Sigmoid colon (tissue), 7 donors: ENCODE measurements around the gene PLEKHG3. TPM values are rescaled to one million over a fixed set of nuclear protein-coding genes. Genes with fewer than 3 reads are reported as not detected.

Experiments used
- DNase-seq: peaks from one replicate; pipeline ENCODE4 v3.0.0-alpha.2; 2019
- H3K27ac ChIP-seq, 4 donors: fragments of 200-600 bp; sonication (generic); one replicate each; pipeline ENCODE4 v1.5.1; 2016 to 2019; ENCODE audit warnings: mild to moderate bottlenecking in 1 of 4
- H3K27me3 ChIP-seq, 3 donors: fragments of 200-600 bp; sonication (generic); one replicate each; pipeline ENCODE4 v1.5.1; 2019; ENCODE audit warnings: mild to moderate bottlenecking in 1 of 3
- H3K36me3 ChIP-seq, 4 donors: fragments of 200-600 bp; sonication (generic); one replicate each; pipeline ENCODE4 v1.5.1; 2016 to 2019
- H3K4me1 ChIP-seq, 4 donors: fragments of 200-600 bp; sonication (generic); one replicate each; pipeline ENCODE4 v1.5.1; 2017 to 2019
- H3K4me3 ChIP-seq, 4 donors: fragments of 200-600 bp; sonication (generic); one replicate each; pipeline ENCODE4 v1.5.1; 2017 to 2019; ENCODE audit warnings: mild to moderate bottlenecking in 2 of 4, moderate library complexity in 1 of 4
- H3K9me3 ChIP-seq, 4 donors: fragments of 200-600 bp in 3 of 4; sonication (generic) in 3 of 4; one replicate each; pipeline versions ENCODE4 v1.5.1 to v1.6.1; 2013 to 2019
- CTCF ChIP-seq, 4 experiments: fragments of 450-650 bp in 3 of 4; fragments of 200-600 bp in 1 of 4; IDR thresholded peaks; one replicate each; pipeline ENCODE4 v1.5.1; 2016 to 2019; ENCODE audit warnings: antibody characterized with exemption in 4 of 4, mild to moderate bottlenecking in 3 of 4, moderate library complexity in 2 of 4
- EP300 ChIP-seq, 4 donors: sonication (generic); formaldehyde crosslinking; IDR thresholded peaks; one replicate each; pipeline ENCODE4 v1.6.1; 2017; ENCODE audit warnings: antibody characterized with exemption in 4 of 4
- POLR2A ChIP-seq, 2 donors: fragments of 450-650 bp; IDR thresholded peaks; one replicate each; pipeline ENCODE4 v1.6.1; 2016; ENCODE audit warnings: antibody characterized with exemption in 2 of 2, mild to moderate bottlenecking in 2 of 2, moderate library complexity in 2 of 2
- POLR2AphosphoS5 ChIP-seq, 4 donors: sonication (generic); formaldehyde crosslinking; IDR thresholded peaks; one replicate each; pipeline ENCODE4 v1.6.1; 2017; ENCODE audit warnings: antibody characterized with exemption in 4 of 4
- WGBS, 2 donors: extraction: QIAGEN DNeasy Blood & Tissue Kit; methylation state at CpG; one replicate each; pipeline ENCODE4 v1.1.7; 2013; 5-methylcytosine and 5-hydroxymethylcytosine counted together
- intact Hi-C: fragments of 100-400 bp; cut with DNase I; formaldehyde crosslinking; loops from one replicate; pipeline ENCODE4 v1.15.1; 2023
- polyA plus RNA-seq, 3 donors: library from polyadenylated mRNA; stranded (reverse); fragments of 200-250 nt; gene quantifications; one replicate each; pipeline ENCODE4 v1.2.3, GENCODE V29; 2013
- total RNA-seq, 4 donors: library from RNA; depleted of rRNA; stranded (reverse); fragments of >200 nt; gene quantifications; one replicate each; pipeline ENCODE4 v1.1.0, GENCODE V29; 2016
- donor health status: healthy with polysubstance abuse.
- donor health status: Bipolar disorder and iron deficiency.
- donor health status: healthy.

PLEKHG3 gene
- total and polyA plus RNA-seq, 7 donors: 16.9 to 67.9 (median 34.4) TPM

GRCh38 chr14:64754685-64755084 is 50.5 kb downstream of the PLEKHG3 start:
- 50 to 82% methylated on average over 5 of the region's 5 CpGs for WGBS, 2 donors

DNA sequence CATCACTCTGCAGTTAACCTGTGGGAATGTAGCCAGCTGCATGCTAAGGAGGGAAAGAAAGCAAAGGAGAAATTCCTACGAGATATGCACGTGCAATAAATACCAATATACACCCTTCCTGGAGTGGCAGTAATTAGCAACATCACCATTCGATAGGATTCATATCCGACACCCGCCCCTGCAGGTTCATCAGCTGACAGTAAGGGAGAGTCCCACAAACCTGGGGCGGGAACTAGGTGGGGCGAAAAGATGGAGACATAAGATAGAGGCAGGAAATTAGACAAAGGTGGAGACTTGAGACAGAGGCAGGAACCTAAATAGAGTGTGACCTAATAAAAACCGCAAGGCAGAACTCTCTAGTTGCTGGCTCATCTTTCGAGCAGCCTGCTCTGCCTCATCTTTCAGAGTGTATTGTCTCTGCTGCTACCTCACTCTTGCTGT is 51.6 kb downstream of the PLEKHG3 start:
- H3K27me3 ChIP-seq: no peaks in the 10 kb centered on the region
- DNase-seq: no peak
- 14 to 59% methylated on average over 9 of the region's 9 CpGs for WGBS, 2 donors

More at GRCh38 chr14:64754685-64755084, 50.5 kb downstream of the PLEKHG3 start:
- Histone ChIP-seq H3K36me3 (peaks cover 0 to 5% (median 1%) of the 10 kb centered on the region in 4 donors), H3K27ac (no peak overlapping the region), H3K4me3 (no peak overlapping the region), H3K4me1 (peaks cover 0 to 44% (median 38%) of the 10 kb centered on the region in 4 donors), H3K27me3 (no peaks in the 10 kb centered on the region), H3K9me3 (no peaks in the 10 kb centered on the region)
- no peak for DNase-seq
- no peak for TF ChIP-seq POLR2A (IDR thresholded peaks at IDR 0.05)
- TF ChIP-seq POLR2AphosphoS5 (IDR thresholded peaks at IDR 0.05): peak in 1 of 4 donors; percentile 4
- intact Hi-C loops: no loop called here

DNA sequence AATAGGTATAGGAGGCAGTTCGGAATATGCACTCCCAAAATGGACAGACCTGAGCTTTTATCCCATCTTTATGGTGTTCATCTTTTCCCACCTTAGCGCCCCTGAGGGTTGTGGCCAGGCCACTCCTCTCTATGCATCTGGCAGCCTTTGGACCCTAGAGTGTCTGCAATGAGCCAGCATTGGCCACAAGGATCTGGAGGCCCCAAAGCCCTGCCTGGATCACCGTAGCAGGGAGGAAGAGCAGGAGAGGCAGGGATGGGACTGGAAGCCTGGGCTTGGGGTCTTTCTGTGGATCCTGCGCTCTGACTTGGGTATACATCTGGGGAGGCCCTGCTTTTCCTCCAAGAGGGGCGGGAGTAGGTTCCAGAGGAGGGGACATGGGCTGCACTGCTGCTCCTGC is 52.5 kb downstream of the PLEKHG3 start:
- Histone ChIP-seq H3K36me3 (no peaks in the 10 kb centered on the region), H3K27ac (peak overlapping the region in 1 of 4 donors; percentile 67), H3K27me3 (no peaks in the 10 kb centered on the region), H3K4me1 (peaks cover 0 to 64% (median 54%) of the 10 kb centered on the region in 4 donors), H3K4me3 (no peak overlapping the region), H3K9me3 (no peaks in the 10 kb centered on the region)
- 80 to 87% methylated on average over 5 of the region's 5 CpGs for WGBS, 2 donors
- TF ChIP-seq POLR2AphosphoS5 (IDR thresholded peaks at IDR 0.05) (no peak), CTCF (IDR thresholded peaks at IDR 0.05) (no peak), POLR2A (IDR thresholded peaks at IDR 0.05) (no peak), EP300 (IDR thresholded peaks at IDR 0.05) (no peak)
- no peak for DNase-seq
- intact Hi-C loops: no loop called here

More for the DNA sequence above, 51.6 kb downstream of the PLEKHG3 start:
- Histone ChIP-seq H3K27ac (peak overlapping the region in 2 of 4 donors; percentile 10 to 67), H3K4me3 (no peak overlapping the region), H3K9me3 (no peaks in the 10 kb centered on the region), H3K4me1 (peaks cover 0 to 55% (median 44%) of the 10 kb centered on the region in 4 donors), H3K36me3 (no peaks in the 10 kb centered on the region)
- TF ChIP-seq POLR2AphosphoS5 (IDR thresholded peaks at IDR 0.05) (peak in 2 of 4 donors; percentile 4 to 43), EP300 (IDR thresholded peaks at IDR 0.05) (no peak)
- intact Hi-C loops: no loop called here

- DNase-seq: no peak
- no peak for TF ChIP-seq POLR2AphosphoS5 (IDR thresholded peaks at IDR 0.05)
- TF ChIP-seq CTCF (IDR thresholded peaks at IDR 0.05): no peak
- no peak for TF ChIP-seq POLR2A (IDR thresholded peaks at IDR 0.05)
- TF ChIP-seq EP300 (IDR thresholded peaks at IDR 0.05): no peak
- 82 to 83% methylated on average over 3 of the region's 3 CpGs for WGBS, 2 donors
- Histone ChIP-seq H3K4me3 (no peak overlapping the region), H3K36me3 (no peaks in the 10 kb centered on the region), H3K4me1 (peaks cover 0 to 73% (median 62%) of the 10 kb centered on the region in 4 donors), H3K9me3 (no peaks in the 10 kb centered on the region), H3K27ac (peak overlapping the region in 2 of 4 donors; percentile 64 to 82), H3K27me3 (no peaks in the 10 kb centered on the region)
- intact Hi-C loops: no loop called here
These were observed 53.4 kb downstream of the PLEKHG3 start for GRCh38 chr14:64757601-64758000.

GRCh38 chr14:64758025-64758521 is 53.8 kb downstream of the PLEKHG3 start:
- H3K4me1 ChIP-seq: peaks cover 0 to 78% (median 67%) of the 10 kb centered on the region in 4 donors
- H3K9me3 ChIP-seq: no peaks in the 10 kb centered on the region
- peak overlapping the region in 3 of 4 donors; percentile 30 to 82 (median 64) for H3K27ac ChIP-seq
- WGBS, 2 donors: 38 to 68% methylated on average over 3 of the region's 3 CpGs
- H3K36me3 ChIP-seq: no peaks in the 10 kb centered on the region
- intact Hi-C loops: no loop called here
- H3K27me3 ChIP-seq: no peaks in the 10 kb centered on the region
- TF ChIP-seq EP300 (IDR thresholded peaks at IDR 0.05) (no peak), POLR2AphosphoS5 (IDR thresholded peaks at IDR 0.05) (no peak), CTCF (IDR thresholded peaks at IDR 0.05) (no peak), POLR2A (IDR thresholded peaks at IDR 0.05) (no peak)
- H3K4me3 ChIP-seq: no peak overlapping the region
- DNase-seq: no peak
